Inferior parietal cortex (tissue), 1 donor: ENCODE data around the gene HDDC2.

Source experiments
- DNase-seq: peaks from one replicate; pipeline ENCODE4 v3.0.0-alpha.2; 2016; ENCODE audit errors: extremely low spot score

Gene HDDC2

DNA sequence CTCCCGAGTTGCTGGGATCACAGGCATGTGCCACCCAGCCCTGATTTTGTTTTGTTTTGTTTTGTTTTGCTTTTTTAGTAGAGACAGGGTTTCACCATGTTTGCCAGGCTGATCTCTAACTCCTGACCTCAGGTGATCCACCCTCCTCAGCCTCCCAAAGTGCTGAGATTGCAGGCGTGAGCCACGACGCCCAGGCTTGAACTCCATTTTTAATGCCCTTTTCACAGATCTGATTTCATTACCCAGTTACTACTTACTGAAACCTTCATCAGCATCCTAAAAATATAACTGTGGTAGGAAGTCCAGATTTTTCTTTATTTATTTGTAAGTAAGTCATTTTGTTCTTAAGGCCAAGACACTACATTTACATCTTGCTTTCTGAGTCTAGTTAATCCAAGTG is 64.0 kb downstream of the HDDC2 start:
- DNase-seq: no peak

DNA sequence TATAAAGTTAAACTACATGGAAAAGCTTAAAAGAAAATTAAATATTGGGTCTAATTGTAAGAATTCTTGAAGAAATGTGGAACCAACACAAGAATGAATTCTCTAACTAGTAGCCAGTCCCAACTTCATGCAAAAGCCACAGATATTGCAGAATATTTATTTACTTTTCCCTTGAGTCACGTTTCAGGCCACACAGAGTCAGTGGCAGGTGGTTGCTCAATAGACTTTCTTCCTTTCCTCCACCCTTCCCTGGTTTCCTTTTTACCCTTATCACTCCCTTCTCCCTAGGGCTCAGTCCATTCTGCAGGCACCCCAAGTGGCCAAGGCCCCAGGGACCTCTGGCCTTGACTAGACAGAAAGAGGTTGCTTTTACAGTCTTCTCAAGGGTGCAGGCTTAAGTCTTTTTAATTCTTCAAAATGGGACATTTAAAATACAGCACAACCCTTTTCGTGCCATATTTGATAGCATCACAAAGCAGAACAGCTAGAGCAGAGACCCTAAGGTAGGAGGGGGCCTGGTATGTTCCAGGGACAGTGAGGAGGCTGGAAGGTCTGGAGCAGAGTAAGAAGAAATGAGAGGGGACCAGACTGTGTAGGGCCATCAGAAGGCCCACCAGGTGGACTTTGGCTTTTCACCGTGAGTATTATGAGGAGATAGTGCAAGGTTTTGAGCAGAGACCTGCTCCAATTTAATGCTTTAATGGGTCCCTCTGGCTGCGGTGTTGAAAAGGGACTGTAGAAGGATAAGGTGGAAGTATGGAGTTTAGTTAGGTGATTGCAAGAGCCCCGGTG is 65.0 kb downstream of the HDDC2 start:
- DNase-seq: no peak

GRCh38 chr6:125233202-125233601 is 68.6 kb downstream of the HDDC2 start:
- no peak for DNase-seq

DNA sequence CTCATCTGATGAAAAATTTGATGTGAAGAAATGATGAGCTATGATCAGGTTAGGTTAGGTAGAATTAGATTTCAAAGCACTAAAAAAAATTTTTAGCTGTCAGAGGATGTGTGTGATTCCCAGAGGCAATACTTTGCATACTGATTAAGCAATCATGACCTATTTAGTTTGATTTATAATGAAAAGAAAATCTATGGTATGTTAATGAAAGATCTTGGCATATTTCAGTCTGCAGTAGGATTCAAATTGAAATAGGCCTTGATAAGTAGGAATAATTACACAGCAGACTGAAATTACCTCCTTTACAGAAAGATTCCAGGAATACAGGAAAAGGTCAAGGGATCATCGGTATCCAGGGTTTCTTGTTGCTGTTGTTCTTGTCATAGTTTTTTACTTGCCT is 69.3 kb downstream of the HDDC2 start:
- DNase-seq: no peak

DNA sequence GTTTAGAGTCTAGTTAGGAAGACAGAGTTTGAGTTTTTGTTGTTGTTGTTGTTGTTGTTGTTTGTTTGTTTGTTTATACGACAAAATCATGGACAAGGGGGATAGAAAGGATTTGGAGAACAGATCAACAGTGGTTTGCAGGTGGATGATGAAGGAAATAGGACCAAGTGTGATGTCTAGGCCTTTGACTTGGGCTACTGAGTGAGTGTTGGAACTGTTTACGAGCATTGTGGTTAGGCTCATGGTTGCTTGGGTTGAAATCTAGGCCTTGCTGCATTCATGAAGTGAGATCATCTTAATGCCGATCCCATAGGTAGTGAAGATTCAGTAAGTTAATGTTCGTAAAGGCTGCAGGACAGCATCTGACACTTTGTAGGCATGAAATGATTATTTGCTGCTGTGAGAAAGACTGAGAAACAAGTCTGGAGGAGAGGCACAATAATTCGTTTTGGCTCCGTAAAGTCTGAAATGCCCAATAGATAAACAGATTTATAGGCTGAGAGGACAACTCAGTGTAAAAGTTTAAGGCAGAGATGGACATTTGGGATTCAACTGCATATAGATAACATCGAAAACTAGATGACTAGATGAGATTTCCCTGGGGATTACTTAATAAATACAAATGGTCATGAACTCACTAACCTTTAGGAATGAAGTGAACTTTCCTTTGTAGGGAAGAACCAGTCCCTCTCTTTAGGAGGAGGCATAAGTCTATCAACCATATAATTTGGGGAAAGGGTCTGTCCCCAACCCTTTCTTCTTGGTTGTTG is 70.0 kb downstream of the HDDC2 start:
- no peak for DNase-seq

GRCh38 chr6:125231133-125231532 is 70.6 kb downstream of the HDDC2 start:
- DNase-seq: no peak

DNA sequence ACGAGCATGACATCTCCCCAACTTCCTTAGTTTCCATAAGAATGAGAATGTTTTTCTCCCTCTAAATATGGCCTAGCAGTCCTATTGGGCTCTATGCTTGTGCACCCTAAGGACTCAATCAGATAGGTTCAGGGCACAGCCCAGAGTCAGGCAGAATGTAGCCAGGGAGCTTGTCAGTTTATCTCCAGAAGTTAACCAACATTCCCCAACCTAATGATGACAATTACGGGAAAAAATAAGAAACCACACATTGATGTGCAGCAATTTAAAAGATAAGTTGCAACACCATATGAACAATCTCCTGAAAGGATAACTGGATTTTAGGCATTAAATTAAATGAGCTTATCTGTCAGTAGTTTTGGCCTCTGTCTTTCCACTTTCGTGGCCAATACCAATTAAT is 71.1 kb downstream of the HDDC2 start:
- DNase-seq: no peak

- no peak for DNase-seq
Measured at GRCh38 chr6:125228981-125229479, 72.7 kb downstream of the HDDC2 start.

DNA sequence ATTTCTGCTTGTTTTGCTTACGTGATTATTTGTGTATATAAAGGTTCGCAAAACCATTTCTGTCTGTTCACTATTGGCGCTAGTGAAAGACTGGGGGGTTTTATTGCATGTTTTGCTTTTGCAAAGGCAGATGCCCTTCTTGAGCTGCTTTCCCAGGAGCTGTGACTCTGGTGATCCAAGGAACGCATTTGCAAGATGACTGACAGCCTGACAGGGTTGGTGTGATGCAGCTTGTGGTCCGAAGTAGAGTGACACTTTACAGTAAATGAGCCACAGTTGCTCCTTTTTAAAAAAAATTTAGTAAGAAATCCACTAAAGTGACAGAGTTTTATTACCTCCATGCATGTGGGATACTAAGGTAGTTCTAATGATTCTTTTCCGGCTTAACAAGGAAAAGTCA is 74.5 kb downstream of the HDDC2 start:
- no peak for DNase-seq
